GM12801 (cell line): ENCODE results near the gene SLC26A2.

ENCODE experiments used
- CTCF ChIP-seq: IDR thresholded peaks from one replicate; pipeline ENCODE4 v1.5.1; 2011; ENCODE audit warnings: control low read depth; ENCODE audit not compliant: insufficient read length; ENCODE audit errors: extremely low read depth

SLC26A2 gene

GRCh38 chr5:149948993-149949392 lies 11.6 kb upstream of the SLC26A2 start:
- TF ChIP-seq CTCF = no peak

GRCh38 chr5:149951138-149951749 lies 9.3 kb upstream of the SLC26A2 start:
- TF ChIP-seq CTCF = no peak

GRCh38 chr5:149953436-149954121 lies 7.0 kb upstream of the SLC26A2 start:
- no peak for TF ChIP-seq CTCF

GRCh38 chr5:149954798-149955197 lies 5.8 kb upstream of the SLC26A2 start:
- no peak for TF ChIP-seq CTCF

GRCh38 chr5:149956685-149957084 lies 3.9 kb upstream of the SLC26A2 start:
- TF ChIP-seq CTCF = no peak

GRCh38 chr5:149957855-149958254 lies 2.7 kb upstream of the SLC26A2 start:
- no peak for TF ChIP-seq CTCF

- no peak for TF ChIP-seq CTCF
Measured at GRCh38 chr5:149959406-149960236, 937 bp upstream of the SLC26A2 start.
